Natural killer cell treated with Interleukin-12 subunit alpha and Interleukin-12 subunit beta and Interleukin-15 and Interleukin-18, amount 100 ng/mL, for 72 hours (primary cell): Measurements from ENCODE around the gene GRK1. TPM values are rescaled to one million over a fixed set of nuclear protein-coding genes. Genes with fewer than 3 reads are reported as not detected.
A peak's percentile ranks its signal among the peaks of the same experiment; 100 is the strongest.

Source experiments
- ATAC-seq, 2 donors: fragments of 150-1000 bp; cut with Tn5 transposase in 1 of 2; sonication (Bioruptor Pico), chemical (Tn5 transposase) in 1 of 2; 2 replicates each; pipeline ENCODE4 v1.10.0; 2021
- DNase-seq: peaks from one replicate; pipeline ENCODE4 v3.0.0; 2022; ENCODE audit warnings: low spot score
- H3K27ac Mint-ChIP-seq, 2 donors: 1 replicate in 1 of 2; 2 replicates in 1 of 2; pipeline ENCODE4 v1.8.0; 2022; ENCODE audit warnings: mixed read lengths in 2 of 2, mild to moderate bottlenecking in 1 of 2, moderate library complexity in 1 of 2
- H3K27me3 Mint-ChIP-seq, 2 donors: 1 replicate in 1 of 2; 2 replicates in 1 of 2; pipeline ENCODE4 v1.8.0; 2022; ENCODE audit warnings: mixed read lengths in 2 of 2
- H3K36me3 Mint-ChIP-seq: one replicate; pipeline ENCODE4 v1.8.0; 2022; ENCODE audit warnings: mixed read lengths
- H3K4me1 Mint-ChIP-seq, 2 donors: 1 replicate in 1 of 2; 2 replicates in 1 of 2; pipeline ENCODE4 v1.8.0; 2022; ENCODE audit warnings: low read depth in 2 of 2, mixed read lengths in 2 of 2, mild to moderate bottlenecking in 1 of 2
- H3K4me3 Mint-ChIP-seq: one replicate; pipeline ENCODE4 v1.8.0; 2022; ENCODE audit warnings: mixed read lengths
- H3K9me3 Mint-ChIP-seq: 2 replicates; pipeline ENCODE4 v1.8.0; 2022; ENCODE audit warnings: mixed read lengths
- total RNA-seq, 2 donors: library from RNA; stranded (reverse); gene quantifications; one replicate each; pipeline ENCODE4 v1.2.3, GENCODE V29; 2022

Gene GRK1
- total RNA-seq, 2 donors from 2014 or later = 0.14 TPM; not detected in 1

DNA sequence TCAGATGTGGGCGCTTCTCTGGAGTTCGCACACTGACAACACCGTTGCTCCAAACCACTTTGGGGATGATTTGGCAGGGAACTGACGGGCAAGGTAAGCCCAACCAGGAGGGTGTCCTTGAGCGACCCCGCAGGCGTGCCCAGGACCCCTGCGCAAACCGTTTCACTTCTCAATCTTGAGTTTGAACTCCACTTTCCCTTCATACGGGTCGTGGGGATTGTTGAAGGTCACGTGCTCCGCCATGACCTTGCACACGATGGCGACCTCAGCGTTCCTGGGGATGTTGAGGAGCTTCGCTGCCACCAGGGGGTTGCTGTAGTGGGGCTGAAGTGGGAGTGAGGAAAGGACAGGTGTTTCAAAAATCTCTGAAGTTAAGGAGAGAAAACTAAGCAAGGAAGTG lies 17.8 kb upstream of the GRK1 start:
- Mint-ChIP-seq H3K36me3 (no peaks in the 10 kb centered on the region), H3K9me3 (no peaks in the 10 kb centered on the region), H3K27ac (no peak overlapping the region), H3K27me3 (peaks cover 0 to 4% of the 10 kb centered on the region in 2 donors), H3K4me1 (peaks cover 17 to 18% of the 10 kb centered on the region in 2 donors), H3K4me3 (no peak overlapping the region)
- ATAC-seq (no peak), DNase-seq (no peak)

GRCh38 chr13:113650275-113650674 lies 16.7 kb upstream of the GRK1 start:
- DNase-seq (no peak), ATAC-seq (no peak)
- Mint-ChIP-seq H3K27me3 (peaks cover 0 to 4% of the 10 kb centered on the region in 2 donors), H3K36me3 (no peaks in the 10 kb centered on the region), H3K4me1 (peaks cover 17 to 18% of the 10 kb centered on the region in 2 donors), H3K27ac (no peak overlapping the region), H3K4me3 (no peak overlapping the region), H3K9me3 (no peaks in the 10 kb centered on the region)

DNA sequence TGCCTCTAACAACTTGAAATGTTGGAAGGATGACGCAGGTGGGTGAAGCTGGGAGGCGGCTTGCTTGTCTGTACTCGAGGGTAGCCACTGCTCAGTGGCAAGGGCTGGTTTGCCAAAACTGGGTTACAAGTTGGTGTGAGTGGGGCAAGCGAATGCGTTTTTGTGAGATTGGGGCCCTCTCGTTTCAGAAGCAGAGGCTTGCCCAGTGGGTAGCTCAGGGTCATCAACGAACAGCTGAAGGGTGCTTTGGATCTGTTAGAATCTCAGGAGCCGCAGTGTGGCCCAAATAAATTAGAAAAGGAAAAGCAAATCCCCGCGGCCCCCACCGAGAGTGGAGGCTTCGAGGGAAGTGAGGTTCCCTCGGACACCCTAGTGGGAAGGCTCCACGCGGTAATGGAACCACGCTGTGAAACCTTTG lies 16.3 kb upstream of the GRK1 start:
- H3K27me3 Mint-ChIP-seq = peaks cover 0 to 4% of the 10 kb centered on the region in 2 donors
- H3K27ac Mint-ChIP-seq = no peak overlapping the region
- peaks cover 17 to 18% of the 10 kb centered on the region in 2 donors for H3K4me1 Mint-ChIP-seq
- no peak overlapping the region for H3K4me3 Mint-ChIP-seq
- no peaks in the 10 kb centered on the region for H3K36me3 Mint-ChIP-seq
- ATAC-seq = no peak
- DNase-seq = no peak
- no peaks in the 10 kb centered on the region for H3K9me3 Mint-ChIP-seq

DNA sequence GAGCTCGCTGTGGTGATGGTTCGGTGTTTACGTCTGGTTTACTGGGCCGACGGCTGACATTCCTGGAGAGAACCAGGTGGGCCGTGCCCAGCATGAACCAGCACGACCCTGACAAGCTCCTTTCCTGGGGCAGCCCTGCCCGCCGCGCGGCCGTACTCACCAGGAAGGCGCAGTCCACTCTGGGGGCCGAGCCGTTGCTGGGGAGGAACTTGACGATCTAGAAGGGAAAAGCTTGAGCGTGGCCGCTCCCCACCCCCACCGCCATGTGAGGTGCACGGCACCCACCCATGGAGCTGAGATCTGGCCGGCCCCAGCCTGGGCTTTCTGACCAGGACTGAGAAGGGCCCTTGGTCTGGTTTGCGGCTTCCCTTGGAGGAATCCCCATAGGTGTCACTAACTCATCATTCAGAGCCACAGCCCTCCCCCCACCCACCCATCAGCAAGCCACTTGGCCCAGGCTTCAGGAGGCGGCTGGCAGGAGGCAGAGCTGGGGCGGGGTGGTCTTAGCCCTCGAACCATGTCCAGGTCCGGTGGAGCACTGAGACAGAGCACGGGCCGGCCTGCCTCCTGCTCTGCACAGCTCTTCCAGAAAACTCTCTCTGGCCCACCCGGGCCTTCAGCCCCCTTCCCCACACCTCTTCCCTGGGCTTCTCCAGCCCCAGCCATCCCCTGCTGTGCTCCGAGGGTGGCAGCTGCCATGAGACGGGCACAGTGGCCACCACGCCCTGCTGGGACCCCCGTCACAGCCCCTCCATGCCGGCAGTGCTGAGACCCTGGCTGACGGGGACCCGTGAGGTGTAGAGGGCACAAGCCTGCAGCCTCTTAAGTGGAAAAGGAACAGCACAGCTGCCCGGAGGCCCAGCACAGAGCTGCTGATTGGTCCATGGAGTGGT lies 15.3 kb upstream of the GRK1 start:
- Mint-ChIP-seq H3K27ac (no peak overlapping the region), H3K4me1 (peaks cover 10 to 13% of the 10 kb centered on the region in 2 donors), H3K27me3 (no peaks in the 10 kb centered on the region), H3K4me3 (no peak overlapping the region), H3K36me3 (no peaks in the 10 kb centered on the region), H3K9me3 (no peaks in the 10 kb centered on the region)
- ATAC-seq = no peak
- no peak for DNase-seq

- no peak overlapping the region for H3K4me3 Mint-ChIP-seq
- no peaks in the 10 kb centered on the region for H3K36me3 Mint-ChIP-seq
- H3K27ac Mint-ChIP-seq = no peak overlapping the region
- H3K4me1 Mint-ChIP-seq = peaks cover 10 to 13% of the 10 kb centered on the region in 2 donors
- ATAC-seq = no peak
- no peak for DNase-seq
- H3K9me3 Mint-ChIP-seq = no peaks in the 10 kb centered on the region
- no peaks in the 10 kb centered on the region for H3K27me3 Mint-ChIP-seq
Measured at GRCh38 chr13:113652404-113653263, 14.4 kb upstream of the GRK1 start.

- Mint-ChIP-seq H3K27ac (no peak overlapping the region), H3K4me3 (peak overlapping the region; percentile 6), H3K36me3 (no peaks in the 10 kb centered on the region), H3K27me3 (no peaks in the 10 kb centered on the region), H3K9me3 (no peaks in the 10 kb centered on the region), H3K4me1 (peaks cover 10 to 13% of the 10 kb centered on the region in 2 donors)
- DNase-seq = no peak
- ATAC-seq = no peak
Measured at GRCh38 chr13:113653264-113654174, 13.5 kb upstream of the GRK1 start.

DNA sequence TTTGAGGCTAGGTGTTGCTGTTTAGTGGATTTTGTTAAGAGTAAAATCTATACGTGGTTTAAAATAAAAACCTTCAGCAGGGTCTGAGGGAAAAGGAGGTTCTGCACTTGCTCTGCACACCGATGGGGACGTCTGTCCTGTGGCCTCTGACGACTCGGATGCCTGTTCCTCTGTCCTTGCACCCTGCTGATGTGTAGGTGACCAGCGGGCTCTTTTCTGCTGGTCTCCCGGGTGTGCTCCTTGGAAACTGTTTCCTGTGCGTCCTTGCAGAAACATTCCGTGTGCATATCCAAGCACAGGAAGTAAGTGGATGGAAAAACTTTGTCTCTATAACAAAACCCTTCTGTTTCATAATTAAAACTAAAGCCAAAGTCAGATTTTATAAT lies 12.9 kb upstream of the GRK1 start:
- no peak overlapping the region for H3K27ac Mint-ChIP-seq
- peaks cover 10 to 13% of the 10 kb centered on the region in 2 donors for H3K4me1 Mint-ChIP-seq
- H3K36me3 Mint-ChIP-seq = no peaks in the 10 kb centered on the region
- no peak overlapping the region for H3K4me3 Mint-ChIP-seq
- no peaks in the 10 kb centered on the region for H3K27me3 Mint-ChIP-seq
- DNase-seq (no peak), ATAC-seq (no peak)
- no peaks in the 10 kb centered on the region for H3K9me3 Mint-ChIP-seq

DNA sequence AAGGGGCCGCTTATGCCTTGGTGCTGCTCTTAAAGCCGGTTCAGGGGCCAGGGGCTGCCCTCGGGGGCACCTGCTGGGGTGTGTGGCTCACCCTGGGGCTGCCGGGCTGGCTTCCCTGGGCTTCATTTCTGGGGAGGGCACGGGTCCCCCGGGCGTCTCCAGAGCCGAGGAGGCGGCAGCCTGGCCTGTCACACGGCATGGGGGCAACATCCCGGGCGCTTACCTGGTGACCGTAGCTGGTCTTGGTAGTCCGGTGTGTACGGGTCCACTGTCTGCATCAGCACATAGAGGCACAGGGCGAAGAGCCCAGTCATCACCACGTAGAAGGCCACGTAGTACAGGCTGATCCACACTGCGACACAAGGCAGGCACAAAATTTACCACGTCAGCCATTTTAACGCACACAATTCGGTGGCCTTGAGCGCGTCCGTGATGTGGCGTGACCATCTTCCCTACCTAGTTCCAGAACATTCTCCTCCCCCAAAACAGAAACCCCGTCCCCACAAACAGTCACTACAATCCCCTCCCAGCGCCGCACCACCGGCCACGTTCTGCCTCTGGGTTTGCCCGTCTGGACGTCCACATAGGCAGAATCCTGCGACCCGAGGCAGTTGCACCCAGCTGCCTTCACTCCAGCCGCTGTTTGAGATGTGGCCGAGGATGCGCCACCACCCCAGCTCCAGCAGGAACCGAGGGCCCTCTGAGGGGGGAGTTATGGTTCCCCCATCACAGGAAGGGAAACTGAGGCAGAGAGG lies 12.3 kb upstream of the GRK1 start:
- Mint-ChIP-seq H3K27me3 (no peaks in the 10 kb centered on the region), H3K4me1 (peaks cover 10% of the 10 kb centered on the region in 2 donors), H3K27ac (no peak overlapping the region), H3K9me3 (no peaks in the 10 kb centered on the region), H3K36me3 (no peaks in the 10 kb centered on the region), H3K4me3 (no peak overlapping the region)
- ATAC-seq (no peak), DNase-seq (no peak)

- H3K9me3 Mint-ChIP-seq = no peaks in the 10 kb centered on the region
- peaks cover under 1% of the 10 kb centered on the region for H3K36me3 Mint-ChIP-seq
- peak in 1 of 2 donors; percentile 33 for ATAC-seq
- H3K27ac Mint-ChIP-seq = no peak overlapping the region
- DNase-seq = no peak
- H3K27me3 Mint-ChIP-seq = no peaks in the 10 kb centered on the region
- H3K4me3 Mint-ChIP-seq = no peak overlapping the region
- H3K4me1 Mint-ChIP-seq = peaks cover 10% of the 10 kb centered on the region in 2 donors
Measured at GRCh38 chr13:113655346-113656002, 11.5 kb upstream of the GRK1 start.

GRCh38 chr13:113656003-113656588 lies 10.9 kb upstream of the GRK1 start:
- Mint-ChIP-seq H3K27ac (no peak overlapping the region), H3K36me3 (peaks cover 7% of the 10 kb centered on the region), H3K4me3 (no peak overlapping the region), H3K9me3 (peaks cover 4% of the 10 kb centered on the region), H3K4me1 (peaks cover 10% of the 10 kb centered on the region in 2 donors), H3K27me3 (no peaks in the 10 kb centered on the region)
- DNase-seq (no peak), ATAC-seq (peak in 1 of 2 donors; percentile 20)

DNA sequence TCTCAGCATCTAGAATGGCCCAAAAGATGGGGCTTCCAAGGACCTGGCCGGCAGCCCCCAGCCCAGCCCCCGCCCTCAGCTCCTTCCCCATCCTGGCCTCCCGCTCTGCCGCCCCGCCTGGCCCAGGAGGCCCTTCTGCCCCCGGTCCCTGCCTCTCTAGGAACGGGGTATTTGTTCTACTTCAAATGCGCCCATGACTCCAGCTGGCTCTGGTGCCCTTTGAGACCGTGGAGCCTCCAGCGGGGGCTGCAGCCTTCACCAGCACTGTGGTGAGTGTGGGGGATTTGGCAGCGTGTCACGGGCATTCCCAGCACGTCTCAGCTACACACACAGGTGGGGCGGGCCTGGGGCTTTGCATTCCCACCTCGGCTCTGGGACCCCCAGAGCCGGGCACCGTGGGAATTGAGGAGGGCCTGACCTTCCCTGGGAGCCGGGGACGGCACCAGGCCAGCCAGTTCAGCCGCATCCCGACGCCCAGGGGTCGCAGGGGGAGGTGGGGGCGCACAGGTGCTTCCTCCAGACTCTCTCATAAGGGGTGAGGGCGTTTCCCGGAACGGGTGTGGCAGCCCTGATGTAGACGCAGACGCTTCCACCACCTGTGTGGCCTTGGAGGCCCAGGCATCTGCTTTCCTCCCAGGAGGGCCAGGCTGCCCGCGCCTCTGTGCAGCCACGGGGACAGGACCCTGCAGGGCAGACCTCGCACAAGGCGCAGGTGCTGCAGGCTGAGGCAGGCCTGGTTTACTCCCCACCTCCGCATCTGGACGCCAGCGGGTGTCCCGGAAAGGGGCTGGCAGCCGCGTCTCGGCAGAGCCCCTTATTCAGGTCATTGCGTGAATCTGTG lies 10.0 kb upstream of the GRK1 start:
- Mint-ChIP-seq H3K27me3 (no peaks in the 10 kb centered on the region), H3K27ac (no peak overlapping the region), H3K4me1 (peaks cover 10% of the 10 kb centered on the region in 2 donors), H3K36me3 (peaks cover 11% of the 10 kb centered on the region), H3K9me3 (peaks cover 7% of the 10 kb centered on the region), H3K4me3 (no peak overlapping the region)
- no peak for DNase-seq
- no peak for ATAC-seq
